ENCODE results near the gene SRA1.

SRA1 gene

DNA sequence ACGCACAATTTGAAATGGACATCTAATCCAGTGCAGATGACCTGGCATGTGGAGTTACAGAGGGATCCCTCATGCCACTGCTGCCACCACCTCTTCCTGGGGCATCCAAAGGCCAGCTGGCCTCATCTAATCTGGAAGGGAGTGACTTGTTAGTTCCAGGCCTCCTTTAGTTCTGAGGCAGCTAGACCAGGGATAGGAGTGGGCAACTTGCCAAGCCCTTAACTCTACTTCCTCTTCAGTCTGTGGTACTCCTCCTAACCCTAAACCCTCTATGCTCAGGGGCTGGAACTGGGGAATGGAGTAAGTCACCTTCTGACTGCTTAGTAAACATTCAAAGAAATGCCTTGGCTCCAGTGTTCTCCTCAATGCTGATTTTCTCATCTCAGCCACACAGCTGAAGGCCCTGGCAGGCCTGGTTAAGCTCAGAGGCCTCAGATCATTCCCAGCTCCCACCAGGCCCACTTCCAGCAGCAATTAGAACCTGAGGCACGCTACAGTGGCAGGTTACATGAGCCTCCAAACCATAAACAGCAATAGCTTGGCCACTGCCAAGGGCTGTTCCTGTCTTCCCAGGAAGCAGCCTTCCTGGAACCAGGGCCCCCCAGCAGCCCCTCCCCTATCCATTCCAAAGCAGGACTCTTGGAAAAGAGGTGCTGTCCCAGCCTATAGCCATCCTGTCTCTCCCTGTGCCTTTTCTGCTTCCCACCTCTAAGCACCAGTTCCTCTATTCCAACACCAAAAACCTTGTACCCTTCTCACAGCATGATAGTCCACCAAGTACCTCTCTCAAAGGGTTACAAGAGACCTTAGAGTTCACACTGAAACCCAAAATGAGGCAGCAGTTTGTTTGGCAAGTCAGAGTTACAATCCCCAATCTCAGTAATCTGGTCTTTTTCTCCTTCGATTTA, 7.8 kb downstream of the SRA1 start:
- peak; percentile 26 for DNase-seq

DNA sequence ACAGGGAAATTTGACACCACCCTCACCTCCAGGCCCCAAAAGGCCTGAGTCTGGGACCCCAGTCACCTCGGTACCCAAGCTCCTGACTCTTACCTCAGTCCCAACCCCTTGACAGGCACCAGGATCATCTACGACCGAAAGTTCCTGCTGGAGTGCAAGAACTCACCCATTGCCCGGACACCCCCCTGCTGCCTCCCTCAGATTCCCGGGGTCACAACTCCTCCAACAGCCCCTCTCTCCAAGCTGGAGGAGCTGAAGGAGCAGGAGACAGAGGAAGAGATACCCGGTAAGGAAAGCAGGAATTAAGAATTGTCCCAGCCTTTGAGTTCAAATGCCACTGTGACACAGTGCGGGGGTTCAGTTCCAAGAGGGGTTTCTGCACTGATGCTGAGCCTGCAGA, 8.5 kb downstream of the SRA1 start:
- DNase-seq, result no peak

DNA sequence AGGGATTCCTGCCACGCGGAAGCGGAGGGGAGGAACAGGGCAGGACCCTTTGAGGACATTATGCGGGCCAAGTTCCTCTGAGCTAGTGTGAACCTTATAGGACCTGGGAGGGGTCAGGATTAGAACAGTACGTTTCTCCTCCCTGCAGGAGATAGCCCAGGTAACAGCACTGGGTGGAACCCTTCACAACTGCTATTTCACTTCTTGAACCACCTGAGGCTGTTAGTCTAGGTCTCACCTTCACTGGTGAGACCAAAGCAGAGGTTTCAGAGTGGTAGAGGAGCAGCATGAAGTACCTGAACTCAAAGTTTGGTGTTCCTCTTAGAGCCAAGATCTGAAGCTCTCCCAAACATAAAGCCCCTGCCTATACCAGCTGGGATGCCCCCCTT, 9.0 kb downstream of the SRA1 start:
- no peak for DNase-seq

DNA sequence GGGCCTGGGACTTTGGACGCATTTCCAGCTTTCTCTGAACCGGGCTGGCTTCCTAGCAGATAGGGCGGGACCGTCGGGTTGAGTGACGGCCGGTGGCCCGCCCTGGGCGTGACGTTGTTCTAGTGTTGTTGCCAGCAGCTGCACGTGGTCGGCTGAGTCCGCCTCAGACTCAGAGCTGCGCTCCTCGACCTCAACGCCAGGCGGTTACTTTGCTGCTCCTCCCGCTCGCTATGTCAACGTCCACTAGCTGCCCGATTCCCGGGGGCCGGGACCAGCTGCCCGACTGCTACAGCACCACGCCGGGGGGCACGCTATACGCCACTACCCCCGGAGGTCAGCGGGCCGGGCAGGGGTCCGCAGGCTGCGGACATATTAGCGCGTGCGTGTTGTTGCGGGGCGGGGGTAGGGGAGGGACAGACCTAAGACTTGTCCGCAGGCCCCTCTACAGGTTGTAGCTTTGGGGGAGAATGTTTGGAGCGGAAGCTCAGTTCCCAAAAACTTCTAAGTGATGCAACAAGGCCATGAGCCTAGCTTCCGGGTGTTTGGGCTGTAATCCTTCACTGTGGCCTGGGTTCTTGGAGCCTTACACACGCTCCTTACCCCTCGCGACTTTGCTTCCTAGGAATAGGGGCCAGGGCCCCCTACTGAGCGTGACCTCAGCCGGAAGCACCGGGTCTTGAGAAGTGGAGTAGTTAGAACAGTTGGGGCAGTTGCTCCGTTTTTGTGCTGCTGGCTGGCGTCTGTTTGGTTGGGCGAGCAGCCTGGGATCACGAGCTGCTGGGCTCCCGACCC, 9.6 kb downstream of the SRA1 start, which contains the start of gene EIF4EBP3:
Gene EIF4EBP3 (plus strand): TSS at position 155 of the 792 bp plus-strand sequence. CDS start 76 bp downstream, at position 231.
- DNase-seq, result peak; percentile 96

DNA sequence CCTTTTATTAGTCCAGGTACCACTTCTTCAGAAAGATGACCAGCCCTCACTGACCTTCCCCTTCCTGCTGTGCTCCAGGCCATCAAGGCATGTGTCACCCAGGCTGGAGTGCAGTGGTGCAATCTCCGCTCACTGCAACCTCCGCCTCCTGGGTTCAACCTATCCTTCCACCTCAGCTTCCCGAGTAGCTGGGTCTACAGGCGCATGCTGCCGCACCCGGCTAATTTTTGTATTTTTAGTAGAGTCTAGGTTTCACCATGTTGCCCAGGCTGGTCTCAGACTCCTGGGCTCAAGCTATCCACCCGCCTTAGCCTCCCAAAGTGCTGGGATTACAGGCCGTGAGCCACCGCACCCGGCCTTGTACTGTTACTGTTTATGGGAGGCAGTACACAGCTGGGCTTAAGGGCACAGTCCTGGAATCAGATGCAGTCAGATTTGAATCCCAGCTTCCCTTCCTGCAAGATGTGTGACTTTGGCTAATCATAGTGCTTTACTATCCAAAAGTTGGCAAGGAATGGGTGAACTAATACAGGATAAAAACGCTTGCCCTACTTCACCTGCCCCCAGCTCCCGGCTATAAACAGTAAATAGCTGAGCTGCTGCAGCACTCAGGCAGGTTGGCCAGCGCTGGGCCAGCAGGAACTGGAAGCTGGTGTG, 10.3 kb downstream of the SRA1 start:
- DNase-seq, result no peak

DNA sequence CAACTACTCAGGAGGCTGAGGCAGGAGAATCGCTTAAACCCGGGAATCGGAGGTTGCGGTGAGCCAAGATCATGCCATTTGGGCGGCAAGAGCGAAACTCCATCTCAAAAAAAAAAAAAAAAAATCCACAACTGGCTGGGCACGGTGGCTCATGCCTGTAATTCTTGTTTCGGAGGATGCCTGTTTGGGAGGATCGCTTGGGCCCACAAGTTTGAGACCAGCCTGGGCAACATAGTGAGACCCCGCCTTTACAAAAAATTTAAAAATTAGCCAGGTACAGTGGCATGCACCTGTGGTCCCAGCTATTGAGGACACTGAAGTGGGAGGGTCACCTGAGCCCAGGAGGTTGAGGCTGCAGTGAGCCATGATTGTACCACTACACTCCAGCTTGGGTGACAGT, 11.7 kb downstream of the SRA1 start:
- no peak for DNase-seq

DNA sequence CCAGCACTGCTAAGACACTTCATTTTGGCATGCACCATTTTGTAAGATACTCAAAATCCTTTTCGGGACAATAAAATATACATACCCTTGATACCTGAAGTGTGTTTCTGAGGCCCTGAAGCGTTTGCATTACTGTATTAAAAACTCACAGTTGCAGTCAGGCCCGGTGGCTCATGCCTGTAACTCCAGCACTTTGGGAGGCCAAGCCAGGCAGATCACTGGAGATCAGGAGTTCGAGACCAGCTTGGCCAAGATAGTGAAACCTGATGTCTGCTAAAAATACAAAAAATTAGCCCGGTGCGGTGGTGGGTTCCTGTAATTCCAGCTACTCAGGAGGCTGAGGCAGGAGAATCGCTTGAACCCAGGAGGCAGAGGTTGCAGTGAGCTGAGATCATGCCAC, 12.3 kb downstream of the SRA1 start:
- DNase-seq, result no peak

DNA sequence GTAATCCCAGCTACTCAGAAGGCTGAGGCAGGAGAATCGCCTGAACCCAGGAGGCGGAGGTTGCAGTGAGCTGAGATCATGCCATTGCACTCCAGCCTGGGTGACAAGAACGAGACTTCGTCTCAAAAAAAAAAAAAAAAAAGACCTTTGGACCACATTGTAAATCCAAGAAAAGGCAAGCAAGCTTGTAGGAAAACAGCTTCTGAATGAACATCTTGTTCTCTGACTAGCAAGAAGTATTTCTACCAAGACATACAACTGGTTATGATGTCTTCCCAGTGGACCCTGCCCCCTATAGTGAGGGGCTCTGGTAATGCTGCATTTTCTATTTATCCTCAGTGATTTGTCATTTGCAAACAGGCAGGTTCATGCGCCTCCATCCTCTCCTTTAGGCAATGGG, 14.3 kb downstream of the SRA1 start:
- no peak for DNase-seq

DNA sequence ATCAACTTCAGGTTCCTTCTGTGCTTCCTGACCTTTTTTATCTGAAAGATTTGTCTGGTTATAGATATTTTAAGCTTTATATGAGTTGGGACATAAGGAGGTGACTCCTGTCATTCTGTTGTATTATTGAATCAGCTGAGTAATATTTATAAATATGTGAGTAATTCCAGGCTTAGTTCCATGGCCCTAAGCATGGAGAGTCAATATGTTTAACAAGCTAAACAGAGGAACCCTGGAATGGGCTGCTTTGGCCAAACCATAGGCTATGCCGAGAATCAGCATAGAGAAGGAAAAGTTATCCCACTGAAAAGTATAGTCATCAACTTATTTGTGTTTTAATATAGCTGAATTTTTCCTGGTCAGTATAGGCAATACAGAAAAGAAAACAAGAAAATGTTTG, 17.0 kb downstream of the SRA1 start:
- DNase-seq, result no peak

DNA sequence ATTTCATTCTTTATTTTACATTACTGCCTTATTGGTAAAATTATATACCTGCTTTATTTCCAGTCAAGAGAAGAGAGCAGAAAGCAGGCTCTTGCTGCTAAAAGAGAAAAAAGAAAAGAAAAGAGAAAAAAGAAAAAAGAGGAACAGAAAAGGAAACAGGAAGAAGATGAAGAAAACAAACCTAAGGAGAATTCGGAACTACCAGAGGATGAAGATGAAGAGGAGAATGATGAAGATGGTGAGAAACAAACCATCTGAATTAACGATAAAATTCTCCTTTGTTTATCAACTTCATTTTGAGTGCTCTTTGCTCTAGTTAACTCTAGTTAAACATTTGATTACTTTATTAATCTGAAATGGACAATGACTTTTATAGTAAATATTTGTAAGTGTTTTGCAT, 33.3 kb downstream of the SRA1 start:
- no peak for DNase-seq

DNA sequence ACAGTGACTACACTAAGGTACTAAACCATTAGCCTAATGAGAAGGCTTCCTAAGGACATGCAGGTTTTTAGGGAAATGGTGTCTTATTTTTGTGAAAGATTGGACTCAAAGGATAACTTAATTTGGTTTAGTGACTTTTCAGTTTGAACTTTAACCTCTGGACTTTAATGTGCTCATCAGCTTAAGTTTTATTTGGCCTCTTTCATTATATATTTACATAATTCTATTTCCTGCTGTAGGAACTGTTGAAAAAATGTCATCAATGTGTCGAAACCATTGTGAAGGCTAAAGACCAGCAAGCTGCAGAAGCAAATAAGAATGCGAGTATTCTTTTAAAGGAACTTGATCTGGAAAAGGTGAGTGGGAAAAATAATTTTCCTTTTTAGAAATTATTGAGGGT, 44.1 kb downstream of the SRA1 start:
- DNase-seq, result no peak

DNA sequence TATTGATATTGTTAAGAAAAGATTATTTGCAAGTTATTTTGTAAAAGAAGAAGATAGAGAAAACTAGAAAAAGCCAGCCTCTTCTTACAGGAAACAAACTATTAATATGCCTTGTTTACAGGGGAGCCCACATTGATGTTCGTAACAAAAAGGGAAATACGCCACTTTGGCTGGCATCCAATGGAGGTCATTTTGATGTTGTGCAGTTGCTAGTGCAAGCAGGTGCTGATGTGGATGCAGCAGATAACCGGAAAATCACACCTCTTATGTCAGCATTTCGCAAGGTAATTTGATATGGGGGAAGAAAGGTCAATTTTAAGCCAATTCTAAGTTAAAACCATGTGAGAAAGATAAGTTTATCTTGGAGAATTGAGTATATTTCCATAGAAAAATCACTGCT, 47.4 kb downstream of the SRA1 start:
- DNase-seq, result no peak

DNA sequence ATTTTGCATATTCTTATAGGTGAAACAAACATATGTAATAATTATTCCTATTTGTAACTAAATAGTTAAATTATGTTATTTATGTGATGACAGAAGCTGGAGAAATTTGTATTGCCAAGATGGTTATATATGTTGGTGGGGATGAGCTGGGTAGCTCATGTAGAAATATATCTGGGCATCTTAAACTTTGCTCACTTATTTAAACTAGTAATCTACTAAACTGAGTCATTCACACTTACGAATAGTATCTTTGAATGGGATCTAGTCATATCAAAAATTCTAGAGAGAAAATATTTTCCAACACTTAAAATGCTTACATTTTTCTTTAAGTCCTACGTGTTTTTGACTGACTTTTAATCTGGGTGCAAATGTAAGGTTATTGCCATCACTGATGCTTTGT, 54.4 kb downstream of the SRA1 start:
- DNase-seq, result no peak
